OCI-LY3 (cell line): Measurements from ENCODE around the gene MAN1A1.

ENCODE experiments used
- H2AFZ ChIP-seq: fragments of 200-600, 300-600 bp; shearing (Covaris generic); 2 replicates; pipeline ENCODE4 v1.6.0; 2014; ENCODE audit warnings: antibody characterized with exemption, low read depth, low read length
- H3K27ac ChIP-seq: fragments of 200-600, 300-600 bp; sonication (generic); 2 replicates; pipeline ENCODE4 v1.5.1; 2014; ENCODE audit warnings: mild to moderate bottlenecking, low read length, moderate library complexity, mixed read lengths
- H3K27me3 ChIP-seq: fragments of 200-600, 300-600 bp; sonication (generic); 2 replicates; pipeline ENCODE4 v1.6.1; 2014; ENCODE audit warnings: low read depth, low read length, mixed read lengths
- H3K36me3 ChIP-seq: fragments of 200-600, 300-600 bp; sonication (generic); replicated peaks from 2 replicates; pipeline ENCODE3; 2014; ENCODE audit warnings: low read depth, low read length, mixed read lengths
- H3K4me1 ChIP-seq: fragments of 300-600, 200-600 bp; sonication (generic); 2 replicates; pipeline ENCODE4 v1.6.1; 2014; ENCODE audit warnings: low read length, mixed read lengths
- H3K4me2 ChIP-seq: fragments of 200-600, 300-600 bp; sonication (generic); 2 replicates; pipeline ENCODE4 v1.6.1; 2014; ENCODE audit warnings: low read length, mixed read lengths
- H3K4me3 ChIP-seq: fragments of 300-600, 200-600 bp; sonication (generic); 2 replicates; pipeline ENCODE4 v1.5.1; 2014; ENCODE audit warnings: antibody characterized with exemption, mild to moderate bottlenecking, low read length, moderate library complexity
- H3K79me2 ChIP-seq: fragments of 300-600, 200-600 bp; shearing (Covaris generic); 2 replicates; pipeline ENCODE4 v1.6.1; 2014; ENCODE audit warnings: mild to moderate bottlenecking, low read length, mixed read lengths
- H3K9ac ChIP-seq: fragments of 300-600, 200-600 bp; shearing (Covaris generic); 2 replicates; pipeline ENCODE4 v1.6.0; 2014; ENCODE audit warnings: mild to moderate bottlenecking, low read length, moderate library complexity
- H3K9me3 ChIP-seq: fragments of 200-600, 300-600 bp; shearing (Covaris generic); 2 replicates; pipeline ENCODE4 v1.6.1; 2014; ENCODE audit warnings: low read length, mixed read lengths; ENCODE audit not compliant: insufficient read depth
- H4K20me1 ChIP-seq: fragments of 200-600, 300-600 bp; sonication (generic); 2 replicates; pipeline ENCODE4 v1.6.1; 2016; ENCODE audit warnings: low read length, mixed read lengths; ENCODE audit not compliant: insufficient read depth
- CTCF ChIP-seq: fragments of 200-600, 300-600 bp; sonication (generic); IDR thresholded peaks from 2 replicates; pipeline ENCODE4 v1.5.1; 2014; ENCODE audit warnings: antibody characterized with exemption, low read length, low read depth
- EZH2phosphoT487 ChIP-seq: fragments of 200-600 bp; shearing (Covaris generic); IDR thresholded peaks from 2 replicates; pipeline ENCODE4 v1.6.1; 2018; ENCODE audit warnings: antibody characterized with exemption, mixed run types, low read depth

MAN1A1 gene

GRCh38 chr6:119283979-119284545 is 65.5 kb downstream of the MAN1A1 start:
- Histone ChIP-seq H3K36me3 (no peaks in the 10 kb centered on the region), H3K79me2 (no peaks in the 10 kb centered on the region)
- TF ChIP-seq CTCF, result no peak
- no peak for TF ChIP-seq EZH2phosphoT487

GRCh38 chr6:119283214-119283613 is 66.3 kb downstream of the MAN1A1 start:
- H3K4me1 ChIP-seq, result no peaks in the 10 kb centered on the region; the same call in 1 of the 2 replicates
- no peaks in the 10 kb centered on the region for H3K79me2 ChIP-seq
- H4K20me1 ChIP-seq, result no peaks in the 10 kb centered on the region

More at GRCh38 chr6:119283979-119284545, 65.5 kb downstream of the MAN1A1 start:
- H3K9ac ChIP-seq, result no peak overlapping the region
- no peaks in the 10 kb centered on the region for H4K20me1 ChIP-seq
- H3K4me1 ChIP-seq, result no peaks in the 10 kb centered on the region; the same call in 1 of the 2 replicates
- no peak overlapping the region for H3K4me3 ChIP-seq
- H3K27me3 ChIP-seq, result no peaks in the 10 kb centered on the region
- H2AFZ ChIP-seq, result no peak overlapping the region
- no peak overlapping the region for H3K27ac ChIP-seq
- no peaks in the 10 kb centered on the region for H3K9me3 ChIP-seq
- no peak overlapping the region for H3K4me2 ChIP-seq

GRCh38 chr6:119280668-119281067 is 68.9 kb downstream of the MAN1A1 start:
- Histone ChIP-seq H3K36me3 (no peaks in the 10 kb centered on the region), H3K4me3 (no peak overlapping the region), H4K20me1 (no peaks in the 10 kb centered on the region), H3K9ac (no peak overlapping the region), H3K9me3 (no peaks in the 10 kb centered on the region), H3K27me3 (no peaks in the 10 kb centered on the region), H2AFZ (no peak overlapping the region), H3K27ac (no peak overlapping the region), H3K79me2 (no peaks in the 10 kb centered on the region), H3K4me1 (no peaks in the 10 kb centered on the region; the same call in 1 of the 2 replicates), H3K4me2 (no peak overlapping the region)
- TF ChIP-seq CTCF (no peak), EZH2phosphoT487 (no peak)

More at GRCh38 chr6:119283214-119283613, 66.3 kb downstream of the MAN1A1 start:
- Histone ChIP-seq H3K4me3 (no peak overlapping the region), H3K4me2 (no peak overlapping the region), H3K9ac (no peak overlapping the region), H3K27me3 (no peaks in the 10 kb centered on the region), H3K36me3 (no peaks in the 10 kb centered on the region), H2AFZ (no peak overlapping the region), H3K27ac (no peak overlapping the region), H3K9me3 (no peaks in the 10 kb centered on the region)
- TF ChIP-seq CTCF (no peak), EZH2phosphoT487 (no peak)

GRCh38 chr6:119280080-119280479 is 69.5 kb downstream of the MAN1A1 start:
- Histone ChIP-seq H2AFZ (no peak overlapping the region), H3K4me1 (no peaks in the 10 kb centered on the region; the same call in 1 of the 2 replicates), H3K4me2 (no peak overlapping the region), H3K27me3 (no peaks in the 10 kb centered on the region), H3K4me3 (no peak overlapping the region), H4K20me1 (no peaks in the 10 kb centered on the region), H3K79me2 (no peaks in the 10 kb centered on the region), H3K36me3 (no peaks in the 10 kb centered on the region), H3K27ac (no peak overlapping the region), H3K9ac (no peak overlapping the region), H3K9me3 (no peaks in the 10 kb centered on the region)
- no peak for TF ChIP-seq CTCF
- no peak for TF ChIP-seq EZH2phosphoT487
